Epithelial cell of prostate (primary cell): ENCODE results near the gene RLF.

ENCODE experiments used
- DNase-seq: peaks from one replicate; pipeline ENCODE4 v3.0.0-alpha.2; 2011; ENCODE audit warnings: low read depth, low spot score
- H3K27ac ChIP-seq: fragments of 450-650 bp; 2 replicates; pipeline ENCODE4 v1.5.1; 2017; ENCODE audit warnings: mild to moderate bottlenecking

Gene RLF

DNA sequence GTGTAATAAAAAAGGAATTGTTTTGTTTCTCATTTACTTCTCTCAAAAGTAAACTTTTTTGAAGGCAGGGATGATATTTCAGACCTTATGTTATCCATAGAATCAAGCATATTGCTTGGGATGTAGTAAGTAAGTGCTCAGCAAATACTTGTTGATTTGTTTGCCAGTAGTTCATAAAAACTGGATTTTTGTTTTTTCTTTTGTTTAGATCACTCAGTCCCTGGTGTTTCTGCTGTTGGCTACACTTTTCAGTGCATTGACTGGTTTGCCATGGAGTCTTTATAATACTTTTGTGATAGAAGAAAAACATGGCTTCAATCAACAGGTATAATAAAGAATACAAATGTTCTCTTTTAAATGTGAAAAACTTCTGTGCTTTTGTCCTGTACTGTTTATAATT is 107.0 kb downstream of the RLF start:
- peak overlapping the region; percentile 71 for H3K27ac ChIP-seq

DNA sequence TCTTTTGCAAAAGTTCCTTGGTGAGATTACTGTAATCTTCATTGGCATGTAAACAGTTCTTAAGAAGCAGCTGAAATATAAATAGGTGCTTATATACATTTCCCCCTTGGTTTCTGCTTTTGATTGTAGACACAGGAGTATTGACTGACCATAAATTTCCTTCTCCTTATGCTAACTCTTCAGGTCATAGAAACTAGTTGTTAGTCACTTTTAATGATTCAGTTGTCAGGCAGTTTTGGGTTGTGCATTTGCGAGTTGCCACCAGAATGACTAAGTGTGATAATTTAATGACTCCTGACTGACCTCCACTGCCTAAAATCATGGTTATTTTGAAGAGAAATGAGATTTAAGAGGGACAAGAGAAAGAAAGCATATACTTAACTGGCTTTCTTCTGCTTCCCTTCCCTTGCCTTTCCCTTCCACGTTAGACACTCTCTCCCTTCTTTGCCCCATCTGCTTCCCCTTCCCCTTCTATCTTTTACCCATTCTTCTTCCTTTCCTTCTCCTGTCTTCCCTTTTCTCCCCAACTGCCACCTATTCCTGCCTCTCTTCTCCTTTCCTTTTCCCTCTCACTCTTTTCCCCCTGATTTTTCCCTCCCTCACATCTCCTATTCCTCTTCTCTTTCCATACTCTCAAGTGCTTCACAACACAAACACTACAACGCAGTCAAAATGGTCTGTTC is 109.1 kb downstream of the RLF start:
- H3K27ac ChIP-seq = peak overlapping the region; percentile 56
- DNase-seq = peak; percentile 65

More for the DNA sequence above, 107.0 kb downstream of the RLF start:
- DNase-seq = no peak

DNA sequence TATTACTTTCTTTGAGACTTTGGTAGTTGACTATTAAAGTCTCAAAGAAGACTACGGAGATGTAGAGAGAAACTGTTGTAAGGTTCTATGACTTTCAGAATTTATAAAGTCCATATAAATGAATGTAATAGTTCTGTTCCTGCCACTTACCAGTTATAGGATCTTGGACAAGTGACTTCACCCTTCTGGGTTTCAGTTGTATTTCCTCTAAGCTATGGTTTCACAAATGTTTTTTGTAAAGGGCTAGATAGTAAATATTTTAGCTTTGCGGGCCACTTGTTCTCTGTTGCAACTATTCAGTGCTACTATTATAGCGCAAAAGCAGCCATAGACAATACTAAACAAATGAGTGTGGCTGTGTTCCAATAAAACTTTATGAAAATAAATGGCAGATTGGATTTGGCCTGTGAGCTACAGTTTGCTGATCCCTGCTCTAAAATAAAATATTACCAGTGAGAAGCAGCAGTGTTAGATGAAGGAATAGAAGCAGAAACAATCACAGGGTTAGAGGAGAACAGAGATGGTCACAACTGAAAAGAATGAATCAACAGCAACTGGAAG is 111.5 kb downstream of the RLF start:
- no peak overlapping the region for H3K27ac ChIP-seq
- DNase-seq = no peak

DNA sequence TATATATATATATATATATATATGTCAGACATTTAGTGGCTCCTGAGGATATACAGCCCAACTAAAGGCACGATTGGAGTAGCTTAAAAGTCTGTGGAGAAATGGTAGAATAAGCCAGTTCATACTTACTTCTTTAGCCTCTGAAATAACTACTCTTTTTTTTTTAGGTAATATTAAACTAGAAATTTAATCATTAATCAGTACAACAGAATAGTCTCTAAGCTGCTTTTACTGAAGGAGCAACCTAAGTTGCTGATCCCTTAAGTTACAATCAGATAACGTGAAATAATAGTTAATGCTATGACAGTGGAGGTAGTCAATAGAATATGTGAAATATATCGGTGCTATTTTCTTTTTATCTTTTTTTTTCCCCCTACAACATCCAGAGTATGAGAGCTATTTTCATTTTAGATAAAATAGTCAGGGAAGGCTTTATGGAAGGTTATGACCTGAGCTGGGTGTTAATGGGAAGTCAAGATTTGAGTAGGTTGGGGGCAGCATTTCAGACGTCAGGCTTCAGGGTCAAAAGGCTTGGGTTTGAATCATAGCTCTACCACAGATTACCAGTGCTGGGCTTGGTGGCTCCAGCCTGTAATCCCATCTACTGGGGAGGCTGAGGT is 112.5 kb downstream of the RLF start:
- no peak overlapping the region for H3K27ac ChIP-seq

DNA sequence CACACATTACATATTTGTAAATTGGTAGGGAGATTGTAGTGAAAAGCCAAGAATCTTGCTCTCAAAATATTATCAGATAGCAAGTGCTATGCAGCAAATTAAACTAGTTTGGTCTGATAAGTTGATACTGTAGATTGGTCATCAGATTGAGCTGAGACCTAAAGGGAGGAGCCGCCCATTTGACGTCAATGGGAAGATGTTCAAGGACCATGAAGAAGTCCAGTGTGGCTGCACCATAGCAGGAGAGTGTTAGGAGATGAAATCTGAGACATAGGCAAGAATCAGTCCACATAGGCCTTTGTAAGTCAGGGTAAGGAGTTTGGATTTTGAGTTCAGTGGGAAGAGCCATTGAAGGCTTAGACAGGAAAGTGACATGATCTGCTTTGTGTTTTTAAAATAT is 113.1 kb downstream of the RLF start:
- H3K27ac ChIP-seq = no peak overlapping the region
- DNase-seq = no peak

More for the DNA sequence above, 112.5 kb downstream of the RLF start:
- DNase-seq = no peak

DNA sequence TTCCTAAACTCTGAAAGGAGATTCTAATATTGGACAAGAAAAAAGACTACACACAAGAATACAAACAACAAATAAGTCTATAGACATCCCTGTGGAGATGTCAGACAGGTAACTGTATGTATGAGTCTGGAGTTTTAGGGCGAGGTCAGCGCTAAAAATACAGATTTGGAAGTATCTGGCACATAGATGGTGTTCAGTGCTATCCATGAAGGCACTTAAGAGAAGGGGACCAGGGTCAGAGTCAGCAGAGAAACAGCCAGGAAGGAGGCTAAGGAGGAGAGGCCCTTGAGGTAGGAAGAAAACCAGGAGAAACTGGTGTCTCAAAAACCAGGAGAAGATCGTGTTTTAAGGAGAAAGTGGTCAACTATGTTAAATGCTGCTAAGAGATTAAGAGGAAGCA is 114.9 kb downstream of the RLF start:
- no peak overlapping the region for H3K27ac ChIP-seq
- DNase-seq = no peak

DNA sequence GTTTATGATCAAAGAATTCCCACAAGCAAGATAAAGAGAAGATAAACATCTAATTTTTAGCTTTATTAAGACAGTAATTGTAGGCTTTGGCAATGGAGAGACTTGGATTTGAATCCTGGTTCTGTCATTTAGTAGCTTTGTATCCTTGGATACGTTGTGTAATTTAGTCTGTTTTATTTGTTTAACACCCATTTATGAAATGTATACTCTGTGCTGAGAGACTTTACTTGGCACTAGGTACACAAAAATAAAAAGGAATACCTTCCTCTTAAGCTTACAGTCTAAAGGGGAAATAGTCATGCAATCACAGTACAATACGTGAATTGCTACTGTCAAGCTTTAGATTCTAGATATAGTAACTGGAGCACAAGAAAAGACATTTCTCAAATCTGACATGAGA is 120.7 kb downstream of the RLF start:
- no peak for DNase-seq
- H3K27ac ChIP-seq = no peak overlapping the region
